Daoy (cell line): ENCODE results near the gene GPNMB. TPM values are rescaled to one million over a fixed set of nuclear protein-coding genes. Genes with fewer than 3 reads are reported as not detected.

ENCODE experiments used
- DNase-seq: peaks from one replicate; pipeline ENCODE4 v3.0.0-alpha.2; 2015; ENCODE audit warnings: low read depth
- total RNA-seq: library from RNA; depleted of rRNA; stranded (reverse); fragments of >200 nt; shearing (Covaris generic); gene quantifications from 2 replicates; pipeline ENCODE4 v1.2.3, GENCODE V29; 2014

Gene GPNMB
- total RNA-seq, 1 experiment from 2014 or later: 6.9 TPM

GRCh38 chr7:23272275-23272674 is 25.7 kb downstream of the GPNMB start:
- no peak for DNase-seq

- peak; percentile 100 for DNase-seq
Observed at GRCh38 chr7:23273141-23273599, 26.6 kb downstream of the GPNMB start.

- no peak for DNase-seq
Observed at GRCh38 chr7:23275912-23276311, 29.3 kb downstream of the GPNMB start.

- DNase-seq: no peak
Observed at GRCh38 chr7:23276376-23276775, 29.8 kb downstream of the GPNMB start.

- no peak for DNase-seq
Observed at GRCh38 chr7:23276947-23277346, 30.4 kb downstream of the GPNMB start.

- DNase-seq: peak; percentile 82
Observed at GRCh38 chr7:23277359-23277989, 30.9 kb downstream of the GPNMB start.

GRCh38 chr7:23279819-23280525 is 33.4 kb downstream of the GPNMB start:
- no peak for DNase-seq

GRCh38 chr7:23283086-23283485 is 36.5 kb downstream of the GPNMB start:
- DNase-seq: no peak

- no peak for DNase-seq
Observed at GRCh38 chr7:23284871-23285270, 38.3 kb downstream of the GPNMB start.

GRCh38 chr7:23285657-23286646 is 39.4 kb downstream of the GPNMB start:
- no peak for DNase-seq

- DNase-seq: no peak
Observed at GRCh38 chr7:23287612-23288011, 41.0 kb downstream of the GPNMB start.

- DNase-seq: no peak
Observed at GRCh38 chr7:23290993-23291392, 44.4 kb downstream of the GPNMB start.

- DNase-seq: no peak
Observed at GRCh38 chr7:23291957-23292560, 45.5 kb downstream of the GPNMB start.

- no peak for DNase-seq
Observed at GRCh38 chr7:23292623-23293022, 46.0 kb downstream of the GPNMB start.

- no peak for DNase-seq
Observed at GRCh38 chr7:23293500-23294073, 47.0 kb downstream of the GPNMB start.

- no peak for DNase-seq
Observed at GRCh38 chr7:23294549-23295400, 48.2 kb downstream of the GPNMB start.

- DNase-seq: no peak
Observed at GRCh38 chr7:23295401-23295697, 48.8 kb downstream of the GPNMB start.

GRCh38 chr7:23298141-23298881 is 51.7 kb downstream of the GPNMB start:
- DNase-seq: no peak

GRCh38 chr7:23298885-23299769 is 52.6 kb downstream of the GPNMB start, which contains the start of gene MALSU1:
TSS of gene MALSU1 (plus strand) at chr7:23299339. CDS start at chr7:23299353, 14 bp downstream.
- peak; percentile 99 for DNase-seq
